WTC11 (cell line): Measurements from ENCODE around the gene ACAA1.

Experiments used
- AFF4 ChIP-seq: sonication (generic); formaldehyde crosslinking; IDR thresholded peaks from 2 replicates; pipeline ENCODE4 v1.8.1; 2023; ENCODE audit warnings: mild to moderate bottlenecking, missing genetic modification reagents, borderline replicate concordance
- ATF3 ChIP-seq: sonication (generic); formaldehyde crosslinking; conservative IDR thresholded peaks from 2 replicates; pipeline ENCODE4 v1.8.1; 2022; ENCODE audit warnings: mild to moderate bottlenecking, missing genetic modification reagents
- CTCF ChIP-seq: fragments of 200-600 bp; IDR thresholded peaks from 2 replicates; pipeline ENCODE4 v1.8.0; 2022; ENCODE audit warnings: antibody characterized with exemption
- FOXP4 ChIP-seq: sonication (generic); formaldehyde crosslinking; IDR thresholded peaks from 2 replicates; pipeline ENCODE4 v1.8.0; 2022; ENCODE audit warnings: mild to moderate bottlenecking, missing genetic modification reagents
- MAX ChIP-seq: sonication (generic); formaldehyde crosslinking; IDR thresholded peaks from 2 replicates; pipeline ENCODE4 v1.8.0; 2022; ENCODE audit warnings: mild to moderate bottlenecking, missing genetic modification reagents
- PREB ChIP-seq: sonication (generic); formaldehyde crosslinking; IDR thresholded peaks from 2 replicates; pipeline ENCODE4 v1.8.1; 2022; ENCODE audit warnings: mild to moderate bottlenecking, missing genetic modification reagents, moderate library complexity, borderline replicate concordance
- ZNF219 ChIP-seq: sonication (generic); formaldehyde crosslinking; IDR thresholded peaks from 2 replicates; pipeline ENCODE4 v1.8.0; 2023; ENCODE audit warnings: missing genetic modification reagents, mild to moderate bottlenecking, borderline replicate concordance
- ZNF317 ChIP-seq: sonication (generic); formaldehyde crosslinking; IDR thresholded peaks from 2 replicates; pipeline ENCODE4 v1.8.1; 2023; ENCODE audit warnings: low read depth, mild to moderate bottlenecking, moderate library complexity, missing genetic modification reagents, borderline replicate concordance

GRCh38 chr3:38149708-38150107, 12.8 kb upstream of the ACAA1 start:
- no peak for TF ChIP-seq FOXP4 (CRISPR knock-in tag)
- TF ChIP-seq PREB (CRISPR knock-in tag), result no peak
- TF ChIP-seq MAX, result no peak
- TF ChIP-seq AFF4, result no peak
- no peak for TF ChIP-seq ZNF219 (CRISPR knock-in tag)
- no peak for TF ChIP-seq ZNF317
- TF ChIP-seq ATF3 (CRISPR knock-in tag), result no peak
- TF ChIP-seq CTCF, result no peak
